ENCODE measurements around the gene CFAP251.

The CFAP251 gene

DNA sequence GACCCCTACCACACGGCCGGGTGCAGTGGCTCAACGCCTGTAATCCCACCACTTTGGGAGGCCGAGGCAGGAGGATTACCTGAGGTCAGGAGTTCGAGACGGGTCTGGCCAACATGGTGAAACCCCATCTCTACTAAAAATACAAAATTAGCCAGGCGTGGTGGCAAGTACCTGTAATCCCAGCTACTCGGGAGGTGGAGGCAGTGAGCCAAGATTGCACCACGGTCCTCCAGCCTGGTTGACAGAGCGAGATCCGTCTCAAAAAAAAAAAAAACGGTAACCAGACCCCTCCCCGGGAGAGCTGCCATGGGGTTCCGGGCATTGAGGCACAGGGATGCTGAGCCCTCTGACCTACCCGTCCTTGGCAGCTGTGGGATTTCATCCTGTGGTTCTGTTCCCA lies 125.1 kb downstream of the CFAP251 start:
- TF ChIP-seq, protein P1, sequence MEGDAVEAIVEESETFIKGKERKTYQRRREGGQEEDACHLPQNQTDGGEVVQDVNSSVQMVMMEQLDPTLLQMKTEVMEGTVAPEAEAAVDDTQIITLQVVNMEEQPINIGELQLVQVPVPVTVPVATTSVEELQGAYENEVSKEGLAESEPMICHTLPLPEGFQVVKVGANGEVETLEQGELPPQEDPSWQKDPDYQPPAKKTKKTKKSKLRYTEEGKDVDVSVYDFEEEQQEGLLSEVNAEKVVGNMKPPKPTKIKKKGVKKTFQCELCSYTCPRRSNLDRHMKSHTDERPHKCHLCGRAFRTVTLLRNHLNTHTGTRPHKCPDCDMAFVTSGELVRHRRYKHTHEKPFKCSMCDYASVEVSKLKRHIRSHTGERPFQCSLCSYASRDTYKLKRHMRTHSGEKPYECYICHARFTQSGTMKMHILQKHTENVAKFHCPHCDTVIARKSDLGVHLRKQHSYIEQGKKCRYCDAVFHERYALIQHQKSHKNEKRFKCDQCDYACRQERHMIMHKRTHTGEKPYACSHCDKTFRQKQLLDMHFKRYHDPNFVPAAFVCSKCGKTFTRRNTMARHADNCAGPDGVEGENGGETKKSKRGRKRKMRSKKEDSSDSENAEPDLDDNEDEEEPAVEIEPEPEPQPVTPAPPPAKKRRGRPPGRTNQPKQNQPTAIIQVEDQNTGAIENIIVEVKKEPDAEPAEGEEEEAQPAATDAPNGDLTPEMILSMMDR (IDR thresholded peaks at IDR 0.05; ENCODE audit: low read depth, low read length, missing control alignments) = no peak
- H3K4me3 ChIP-seq (ENCODE audit: low read depth, low read length) = no peak overlapping the region
- no peak for DNase-seq (ENCODE audit: low read depth)
- in situ Hi-C loops (cut with HindIII; ENCODE audit: low sequenced_read_pairs) = no loop called here

DNA sequence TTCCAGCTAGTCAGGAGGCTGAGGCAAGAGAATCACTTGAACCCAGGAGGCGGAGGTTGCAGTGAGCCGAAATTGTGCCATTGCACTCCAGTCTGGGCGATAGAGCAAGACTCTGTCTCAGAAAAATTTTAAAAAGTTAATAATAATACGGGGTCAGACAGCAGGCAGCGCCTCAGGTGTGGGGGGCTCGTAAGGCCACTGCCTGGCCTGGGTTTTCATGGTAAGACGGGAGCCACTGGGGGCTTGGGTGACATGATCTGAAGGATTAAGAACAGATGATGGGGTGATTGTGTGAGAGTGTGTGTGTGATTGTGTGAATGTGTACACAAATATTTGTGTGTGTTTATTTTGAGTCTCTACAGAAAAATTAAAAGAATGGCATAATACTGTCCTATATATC lies 126.9 kb downstream of the CFAP251 start:
- no peak for DNase-seq (ENCODE audit: low read depth)
- H3K4me3 ChIP-seq (ENCODE audit: low read depth, low read length) = no peak overlapping the region
- TF ChIP-seq, protein P1 (IDR thresholded peaks at IDR 0.05; ENCODE audit: low read depth, low read length, missing control alignments) = no peak
- in situ Hi-C loops (cut with HindIII; ENCODE audit: low sequenced_read_pairs) = no loop called here

DNA sequence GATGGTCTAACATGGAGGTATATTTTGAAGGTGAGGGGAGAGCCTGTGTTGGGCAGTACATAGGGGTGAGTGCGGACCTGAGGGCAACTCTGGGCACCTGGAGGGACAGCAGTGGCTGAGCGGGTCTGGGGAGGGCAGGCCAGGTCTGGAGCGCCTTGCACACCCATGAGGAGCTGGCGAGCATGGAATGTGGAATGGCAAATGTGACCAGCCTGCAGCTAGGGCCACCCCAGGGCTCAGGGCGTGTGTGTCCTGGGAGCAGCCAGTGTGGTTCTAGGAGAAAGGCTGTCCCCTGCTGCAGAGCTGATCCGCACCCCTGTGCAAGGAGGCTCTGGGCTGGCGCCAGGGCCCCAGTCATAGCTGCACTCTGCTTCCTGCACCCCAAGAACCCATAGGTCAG lies 127.8 kb downstream of the CFAP251 start:
- H3K4me3 ChIP-seq (ENCODE audit: low read depth, low read length) = no peak overlapping the region
- TF ChIP-seq, protein P1 (IDR thresholded peaks at IDR 0.05; ENCODE audit: low read depth, low read length, missing control alignments) = no peak
- no peak for DNase-seq (ENCODE audit: low read depth)
- in situ Hi-C loops (cut with HindIII; ENCODE audit: low sequenced_read_pairs) = no loop called here

DNA sequence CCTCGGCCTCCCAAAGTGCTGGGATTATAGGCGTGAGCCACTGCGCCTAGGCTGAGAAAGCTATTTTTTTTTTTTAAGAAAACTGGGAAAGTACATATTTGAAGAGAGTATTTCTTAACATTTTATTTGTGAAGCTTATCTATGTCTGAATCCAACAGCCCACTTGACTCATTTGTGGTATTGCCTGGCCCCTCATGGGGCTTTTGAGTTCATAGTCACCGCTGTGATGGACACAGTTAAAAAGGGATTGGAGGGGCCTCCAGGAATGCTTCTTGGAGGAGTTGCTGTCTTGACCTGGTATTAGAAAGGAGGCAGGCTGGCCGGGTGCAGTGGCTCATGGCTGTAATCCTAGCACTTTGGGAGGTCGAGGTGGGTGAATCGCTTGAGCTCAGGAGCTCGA lies 129.8 kb downstream of the CFAP251 start:
- no peak overlapping the region for H3K4me3 ChIP-seq (ENCODE audit: low read depth, low read length)
- TF ChIP-seq, protein P1 (IDR thresholded peaks at IDR 0.05; ENCODE audit: low read depth, low read length, missing control alignments) = no peak
- in situ Hi-C loops (cut with HindIII; ENCODE audit: low sequenced_read_pairs) = no loop called here
- DNase-seq (ENCODE audit: low read depth) = no peak

DNA sequence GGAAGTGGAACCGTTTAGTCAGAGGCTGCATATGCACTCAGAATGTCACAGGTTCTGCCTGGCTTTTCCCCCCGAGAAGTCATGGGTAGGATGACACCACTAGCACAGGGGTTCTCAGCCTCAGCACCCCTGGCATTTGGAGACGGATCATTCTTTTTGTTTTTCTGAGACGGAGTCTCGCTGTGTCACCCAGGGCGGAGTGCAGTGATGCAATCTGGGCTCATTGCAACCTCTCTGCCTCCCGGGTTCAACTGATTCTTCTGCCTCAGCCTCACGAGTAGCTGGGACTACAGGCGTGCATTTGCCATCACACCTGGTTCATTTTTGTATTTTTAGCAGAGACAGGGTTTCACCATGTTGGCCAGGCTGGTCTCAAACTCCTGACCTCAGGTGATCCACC lies 131.4 kb downstream of the CFAP251 start:
- DNase-seq (ENCODE audit: low read depth) = no peak
- H3K4me3 ChIP-seq (ENCODE audit: low read depth, low read length) = no peak overlapping the region
- TF ChIP-seq, protein P1 (IDR thresholded peaks at IDR 0.05; ENCODE audit: low read depth, low read length, missing control alignments) = no peak
- in situ Hi-C loops (cut with HindIII; ENCODE audit: low sequenced_read_pairs) = no loop called here

DNA sequence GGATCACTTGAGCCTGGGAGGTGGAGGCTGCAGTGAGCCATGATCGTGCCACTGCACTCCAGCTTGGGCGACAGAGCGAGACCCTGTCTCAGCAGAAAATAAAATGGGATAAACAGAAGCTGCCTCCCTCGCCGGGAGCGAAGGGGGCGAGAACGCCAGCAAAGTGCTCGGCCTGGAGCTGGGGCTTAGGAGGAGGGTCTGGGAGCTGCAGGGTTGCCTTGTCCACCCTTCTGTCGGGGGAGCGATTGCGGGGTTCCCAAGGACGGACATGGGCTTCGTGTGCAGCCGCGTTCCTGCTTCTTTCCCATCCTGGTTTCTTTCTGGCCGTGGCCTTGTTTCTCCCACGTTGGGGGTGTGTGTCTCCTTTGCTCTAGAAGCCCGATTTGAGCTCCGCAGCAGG lies 132.3 kb downstream of the CFAP251 start:
- TF ChIP-seq, protein P1 (IDR thresholded peaks at IDR 0.05; ENCODE audit: low read depth, low read length, missing control alignments) = no peak
- DNase-seq (ENCODE audit: low read depth) = no peak
- in situ Hi-C loops (cut with HindIII; ENCODE audit: low sequenced_read_pairs) = no loop called here
- H3K4me3 ChIP-seq (ENCODE audit: low read depth, low read length) = no peak overlapping the region
